ENCODE results near the gene HSPA1A.
"Not testable (repeated sequence)": the region's sequence is repeated elsewhere in the genome, so short reads cannot be mapped to it uniquely, and the experiment has no call there.

HSPA1A gene

GRCh38 chr6:31850765-31851484 is 35.6 kb downstream of the HSPA1A start:
- Histone ChIP-seq H3K4me3 (ENCODE audit: insufficient read depth, low read depth, low read length, poor library complexity, severe bottlenecking) (no peak overlapping the region), H3K27ac (ENCODE audit: insufficient read depth, low read length, poor library complexity, severe bottlenecking) (no peak overlapping the region), H3K4me1 (ENCODE audit: control insufficient read depth, insufficient read depth, low read length, poor library complexity, severe bottlenecking) (no peaks in the 10 kb centered on the region), H3K9me3 (ENCODE audit: control insufficient read depth, low read length) (no peaks in the 10 kb centered on the region), H3K27me3 (replicated peaks; ENCODE audit: control insufficient read depth, insufficient read depth, low read length, poor library complexity, severe bottlenecking) (no peaks in the 10 kb centered on the region), H3K36me3 (ENCODE audit: control insufficient read depth, insufficient read depth, low read length) (no peaks in the 10 kb centered on the region)
- DNase-seq = no peak

DNA sequence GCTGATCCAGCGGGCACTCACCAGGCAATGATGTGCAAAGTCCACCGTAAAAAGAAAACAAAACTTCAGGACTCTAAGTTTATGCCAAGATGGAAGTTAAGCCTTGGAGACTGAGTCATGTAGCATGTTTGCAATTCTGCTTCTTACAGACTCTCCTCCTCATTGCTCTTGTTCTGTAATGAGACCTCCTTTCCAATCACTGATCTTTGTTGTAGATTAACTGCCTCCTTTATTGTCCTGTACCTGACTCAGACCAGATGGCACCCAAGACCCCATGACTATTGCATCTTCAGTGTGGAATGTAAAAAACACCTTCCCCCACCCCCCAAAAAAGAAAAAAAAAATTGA is 36.1 kb downstream of the HSPA1A start:
- H3K4me3 ChIP-seq (ENCODE audit: insufficient read depth, low read depth, low read length, poor library complexity, severe bottlenecking) = no peak overlapping the region

GRCh38 chr6:31851980-31852718 is 36.8 kb downstream of the HSPA1A start:
- H3K27me3 ChIP-seq (replicated peaks; ENCODE audit: control insufficient read depth, insufficient read depth, low read length, poor library complexity, severe bottlenecking); H3K4me1 ChIP-seq (ENCODE audit: control insufficient read depth, insufficient read depth, low read length, poor library complexity, severe bottlenecking); H3K9me3 ChIP-seq (ENCODE audit: control insufficient read depth, low read length); DNase-seq; H3K4me3 ChIP-seq (ENCODE audit: insufficient read depth, low read depth, low read length, poor library complexity, severe bottlenecking); H3K36me3 ChIP-seq (ENCODE audit: control insufficient read depth, insufficient read depth, low read length); H3K27ac ChIP-seq (ENCODE audit: insufficient read depth, low read length, poor library complexity, severe bottlenecking): not testable (repeated sequence)

More for the DNA sequence above, 36.1 kb downstream of the HSPA1A start:
- Histone ChIP-seq H3K27ac (ENCODE audit: insufficient read depth, low read length, poor library complexity, severe bottlenecking) (no peak overlapping the region), H3K9me3 (ENCODE audit: control insufficient read depth, low read length) (no peaks in the 10 kb centered on the region), H3K36me3 (ENCODE audit: control insufficient read depth, insufficient read depth, low read length) (no peaks in the 10 kb centered on the region), H3K4me1 (ENCODE audit: control insufficient read depth, insufficient read depth, low read length, poor library complexity, severe bottlenecking) (no peaks in the 10 kb centered on the region), H3K27me3 (replicated peaks; ENCODE audit: control insufficient read depth, insufficient read depth, low read length, poor library complexity, severe bottlenecking) (no peaks in the 10 kb centered on the region)
- DNase-seq = no peak

GRCh38 chr6:31857774-31858173 is 42.4 kb downstream of the HSPA1A start:
- H3K27me3 ChIP-seq (replicated peaks; ENCODE audit: control insufficient read depth, insufficient read depth, low read length, poor library complexity, severe bottlenecking); DNase-seq; H3K27ac ChIP-seq (ENCODE audit: insufficient read depth, low read length, poor library complexity, severe bottlenecking); H3K4me3 ChIP-seq (ENCODE audit: insufficient read depth, low read depth, low read length, poor library complexity, severe bottlenecking); H3K4me1 ChIP-seq (ENCODE audit: control insufficient read depth, insufficient read depth, low read length, poor library complexity, severe bottlenecking); H3K9me3 ChIP-seq (ENCODE audit: control insufficient read depth, low read length): not testable (repeated sequence)
- H3K36me3 ChIP-seq (ENCODE audit: control insufficient read depth, insufficient read depth, low read length) = peaks cover 17% of the 10 kb centered on the region

- peaks cover 17% of the 10 kb centered on the region for H3K36me3 ChIP-seq (ENCODE audit: control insufficient read depth, insufficient read depth, low read length)
- no peaks in the 10 kb centered on the region for H3K27me3 ChIP-seq (replicated peaks; ENCODE audit: control insufficient read depth, insufficient read depth, low read length, poor library complexity, severe bottlenecking)
- H3K9me3 ChIP-seq (ENCODE audit: control insufficient read depth, low read length) = no peaks in the 10 kb centered on the region
- H3K4me3 ChIP-seq (ENCODE audit: insufficient read depth, low read depth, low read length, poor library complexity, severe bottlenecking) = no peak overlapping the region
- peaks cover 10% of the 10 kb centered on the region for H3K4me1 ChIP-seq (ENCODE audit: control insufficient read depth, insufficient read depth, low read length, poor library complexity, severe bottlenecking)
- H3K27ac ChIP-seq (ENCODE audit: insufficient read depth, low read length, poor library complexity, severe bottlenecking) = no peak overlapping the region
- no peak for DNase-seq
These were observed 43.4 kb downstream of the HSPA1A start for GRCh38 chr6:31858707-31859106.

DNA sequence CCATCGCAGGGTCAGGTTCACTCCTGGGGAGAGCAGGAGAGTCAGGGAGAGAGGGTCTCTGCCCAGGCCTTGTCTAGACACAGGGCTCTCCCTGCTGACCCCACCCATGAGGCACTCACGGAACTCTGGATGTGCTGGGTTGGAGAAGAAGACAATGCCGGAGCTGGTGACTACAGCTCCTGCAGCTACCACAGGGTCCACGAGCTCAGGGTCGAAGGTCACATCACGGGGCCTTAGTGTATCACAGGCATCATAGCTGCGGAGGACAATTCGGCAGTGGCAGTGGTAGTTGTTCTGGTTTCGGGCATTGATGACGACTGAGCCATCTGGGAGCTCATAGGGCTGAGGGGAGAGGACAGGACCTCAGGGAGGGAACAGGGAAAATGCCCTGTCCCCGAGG is 44.6 kb downstream of the HSPA1A start:
- Histone ChIP-seq H3K27me3 (replicated peaks; ENCODE audit: control insufficient read depth, insufficient read depth, low read length, poor library complexity, severe bottlenecking) (no peaks in the 10 kb centered on the region), H3K9me3 (ENCODE audit: control insufficient read depth, low read length) (no peaks in the 10 kb centered on the region), H3K4me3 (ENCODE audit: insufficient read depth, low read depth, low read length, poor library complexity, severe bottlenecking) (no peak overlapping the region), H3K4me1 (ENCODE audit: control insufficient read depth, insufficient read depth, low read length, poor library complexity, severe bottlenecking) (peaks cover 16% of the 10 kb centered on the region), H3K27ac (ENCODE audit: insufficient read depth, low read length, poor library complexity, severe bottlenecking) (no peak overlapping the region), H3K36me3 (ENCODE audit: control insufficient read depth, insufficient read depth, low read length) (peaks cover 17% of the 10 kb centered on the region)
- DNase-seq = no peak

DNA sequence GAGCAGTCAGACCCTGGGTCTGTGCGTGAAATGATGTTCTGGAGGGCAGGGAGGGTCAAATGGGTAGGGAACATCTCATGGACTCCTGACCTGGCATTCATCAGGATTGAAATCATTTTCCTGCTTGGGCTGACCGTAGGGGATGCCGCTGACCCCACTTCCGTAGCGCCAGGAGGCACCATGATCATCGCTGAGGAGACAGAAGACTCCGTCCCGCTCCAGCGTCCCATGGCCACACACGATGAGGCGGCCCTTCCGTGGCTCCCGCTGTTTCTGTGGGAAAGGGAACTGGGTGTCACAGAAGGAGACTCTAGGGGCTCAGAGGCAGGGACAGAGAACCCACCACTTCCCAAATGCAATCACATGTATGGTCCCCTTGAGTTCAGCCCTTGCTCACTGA is 45.0 kb downstream of the HSPA1A start:
- no peak overlapping the region for H3K4me3 ChIP-seq (ENCODE audit: insufficient read depth, low read depth, low read length, poor library complexity, severe bottlenecking)
- H3K4me1 ChIP-seq (ENCODE audit: control insufficient read depth, insufficient read depth, low read length, poor library complexity, severe bottlenecking) = peaks cover 16% of the 10 kb centered on the region
- H3K36me3 ChIP-seq (ENCODE audit: control insufficient read depth, insufficient read depth, low read length) = peaks cover 17% of the 10 kb centered on the region
- no peaks in the 10 kb centered on the region for H3K27me3 ChIP-seq (replicated peaks; ENCODE audit: control insufficient read depth, insufficient read depth, low read length, poor library complexity, severe bottlenecking)
- H3K27ac ChIP-seq (ENCODE audit: insufficient read depth, low read length, poor library complexity, severe bottlenecking) = no peak overlapping the region
- no peaks in the 10 kb centered on the region for H3K9me3 ChIP-seq (ENCODE audit: control insufficient read depth, low read length)
- no peak for DNase-seq

GRCh38 chr6:31861150-31861549 is 45.8 kb downstream of the HSPA1A start:
- Histone ChIP-seq H3K9me3 (ENCODE audit: control insufficient read depth, low read length) (no peaks in the 10 kb centered on the region), H3K36me3 (ENCODE audit: control insufficient read depth, insufficient read depth, low read length) (peaks cover 17% of the 10 kb centered on the region), H3K27ac (ENCODE audit: insufficient read depth, low read length, poor library complexity, severe bottlenecking) (no peak overlapping the region), H3K4me1 (ENCODE audit: control insufficient read depth, insufficient read depth, low read length, poor library complexity, severe bottlenecking) (peaks cover 16% of the 10 kb centered on the region), H3K4me3 (ENCODE audit: insufficient read depth, low read depth, low read length, poor library complexity, severe bottlenecking) (no peak overlapping the region), H3K27me3 (replicated peaks; ENCODE audit: control insufficient read depth, insufficient read depth, low read length, poor library complexity, severe bottlenecking) (no peaks in the 10 kb centered on the region)
- no peak for DNase-seq

- no peak for DNase-seq
- Histone ChIP-seq H3K9me3 (ENCODE audit: control insufficient read depth, low read length) (no peaks in the 10 kb centered on the region), H3K27me3 (replicated peaks; ENCODE audit: control insufficient read depth, insufficient read depth, low read length, poor library complexity, severe bottlenecking) (no peaks in the 10 kb centered on the region), H3K36me3 (ENCODE audit: control insufficient read depth, insufficient read depth, low read length) (peaks cover 17% of the 10 kb centered on the region), H3K27ac (ENCODE audit: insufficient read depth, low read length, poor library complexity, severe bottlenecking) (peak overlapping the region; percentile 89), H3K4me1 (ENCODE audit: control insufficient read depth, insufficient read depth, low read length, poor library complexity, severe bottlenecking) (peaks cover 16% of the 10 kb centered on the region), H3K4me3 (ENCODE audit: insufficient read depth, low read depth, low read length, poor library complexity, severe bottlenecking) (peak overlapping the region; percentile 78)
These were observed 46.6 kb downstream of the HSPA1A start for GRCh38 chr6:31861919-31862343.

All from effector memory CD4-positive, alpha-beta T cell (primary cell).